HEK293 (cell line): ENCODE results near the gene MYO7B.

ENCODE experiments used
- CTCF ChIA-PET: fragments of 350-600 bp; formaldehyde crosslinking; extraction: SDS; loops from one replicate; lab custom pipeline; 2021; ENCODE audit warnings: antibody characterized with exemption; lab: Yijun Ruan, JAX
- POLR2A ChIA-PET: fragments of 300-600 bp; formaldehyde crosslinking; extraction: SDS; loops from one replicate; lab custom pipeline; 2020; ENCODE audit warnings: antibody characterized with exemption, inconsistent platforms; lab: Yijun Ruan, JAX
- H3K27ac ChIP-seq: fragments of 200-500 bp; sonication (Bioruptor generic); 2 replicates; pipeline ENCODE4 v1.5.1; 2014; ENCODE audit warnings: low read depth, low read length, control low read depth, inconsistent platforms; ENCODE audit errors: extremely low read depth
- H3K36me3 ChIP-seq, 2 experiments: fragments of 200-500 bp in 1 of 2; sonication (Bioruptor generic) in 1 of 2; 1 replicate in 1 of 2; 2 replicates in 1 of 2; pipeline ENCODE4 v1.5.1; 2014 to 2017; ENCODE audit warnings: inconsistent platforms in 2 of 2, low read length in 2 of 2; ENCODE audit not compliant: control insufficient read depth in 2 of 2, insufficient read depth in 1 of 2
- H3K4me1 ChIP-seq: fragments of 200-500 bp; sonication (Bioruptor generic); 2 replicates; pipeline ENCODE4 v1.5.1; 2014; ENCODE audit warnings: mild to moderate bottlenecking, low read length, inconsistent platforms; ENCODE audit not compliant: control insufficient read depth, insufficient read depth
- H3K4me3 ChIP-seq: 2 replicates; pipeline ENCODE4 v1.5.1; 2011; ENCODE audit warnings: low read depth, mild to moderate bottlenecking, control low read depth, low read length, moderate library complexity
- H3K9me3 ChIP-seq: fragments of 200-500 bp; sonication (Bioruptor generic); 2 replicates; pipeline ENCODE4 v1.5.1; 2014; ENCODE audit warnings: low read depth, low read length, inconsistent platforms; ENCODE audit not compliant: control insufficient read depth, insufficient read depth
- GLIS2 ChIP-seq: fragments of 450-650 bp; formaldehyde crosslinking; IDR thresholded peaks from 2 replicates; pipeline ENCODE4 v1.5.1; 2016; ENCODE audit warnings: missing biosample characterization, missing genetic modification characterization
- OSR2 ChIP-seq: fragments of 450-650 bp; formaldehyde crosslinking; IDR thresholded peaks from 2 replicates; pipeline ENCODE4 v1.5.1; 2016; ENCODE audit warnings: missing biosample characterization, missing genetic modification characterization
- PRDM10 ChIP-seq: fragments of 450-650 bp; formaldehyde crosslinking; IDR thresholded peaks from 2 replicates; pipeline ENCODE4 v1.5.1; 2016; ENCODE audit warnings: missing biosample characterization, missing genetic modification characterization
- ZNF266 ChIP-seq: fragments of 450-650 bp; formaldehyde crosslinking; IDR thresholded peaks from 2 replicates; pipeline ENCODE4 v1.5.1; 2016; ENCODE audit warnings: missing biosample characterization, missing genetic modification characterization, low read depth
- ZNF280C ChIP-seq: fragments of 450-650 bp; formaldehyde crosslinking; IDR thresholded peaks from 2 replicates; pipeline ENCODE4 v1.5.1; 2016; ENCODE audit warnings: missing biosample characterization, missing genetic modification characterization
- ZNF426 ChIP-seq: fragments of 450-650 bp; formaldehyde crosslinking; IDR thresholded peaks from 2 replicates; pipeline ENCODE4 v1.5.1; 2017; ENCODE audit warnings: missing biosample characterization, missing genetic modification characterization, mild to moderate bottlenecking, inconsistent platforms, moderate library complexity
- ZNF513 ChIP-seq: fragments of 450-650 bp; IDR thresholded peaks from 2 replicates; pipeline ENCODE4 v1.5.1; 2018; ENCODE audit warnings: missing biosample characterization, missing genetic modification characterization
- ZNF692 ChIP-seq: fragments of 450-650 bp; formaldehyde crosslinking; IDR thresholded peaks from 2 replicates; pipeline ENCODE4 v1.5.1; 2016; ENCODE audit warnings: missing biosample characterization, missing genetic modification characterization
- ZNF701 ChIP-seq: fragments of 450-650 bp; formaldehyde crosslinking; IDR thresholded peaks from 2 replicates; pipeline ENCODE4 v1.5.1; 2016; ENCODE audit warnings: missing biosample characterization, missing genetic modification characterization
- ZNF843 ChIP-seq: fragments of 450-650 bp; formaldehyde crosslinking; IDR thresholded peaks from 2 replicates; pipeline ENCODE4 v1.5.1; 2016; ENCODE audit warnings: missing biosample characterization, missing genetic modification characterization
- ZSCAN16 ChIP-seq: fragments of 450-650 bp; formaldehyde crosslinking; IDR thresholded peaks from 2 replicates; pipeline ENCODE4 v1.5.1; 2016; ENCODE audit warnings: missing biosample characterization, missing genetic modification characterization

The MYO7B gene

GRCh38 chr2:127628767-127629614, 93.5 kb downstream of the MYO7B start:
- POLR2A ChIA-PET: no interaction called here

GRCh38 chr2:127629637-127630036, 94.2 kb downstream of the MYO7B start:
- H3K27ac ChIP-seq: no peak overlapping the region
- ChIA-PET CTCF (no interaction called here), POLR2A (no interaction called here)
- no peaks in the 10 kb centered on the region for H3K36me3 ChIP-seq
- no peak overlapping the region for H3K4me3 ChIP-seq
- H3K9me3 ChIP-seq: no peaks in the 10 kb centered on the region
- H3K4me1 ChIP-seq: no peaks in the 10 kb centered on the region
- TF ChIP-seq ZSCAN16 (tag by site-specific recombination): no peak
- no peak for TF ChIP-seq ZNF266 (tag by site-specific recombination)
- no peak for TF ChIP-seq OSR2 (tag by site-specific recombination)
- no peak for TF ChIP-seq ZNF513
- TF ChIP-seq PRDM10 (tag by site-specific recombination): no peak
- no peak for TF ChIP-seq ZNF692 (tag by site-specific recombination)

More at GRCh38 chr2:127628767-127629614, 93.5 kb downstream of the MYO7B start:
- CTCF ChIA-PET: no interaction called here
- Histone ChIP-seq H3K9me3 (no peaks in the 10 kb centered on the region), H3K4me1 (no peaks in the 10 kb centered on the region), H3K36me3 (no peaks in the 10 kb centered on the region), H3K4me3 (no peak overlapping the region), H3K27ac (no peak overlapping the region)
- no peak for TF ChIP-seq ZNF843
- TF ChIP-seq ZNF426: no peak
- no peak for TF ChIP-seq ZNF280C (tag by site-specific recombination)
- no peak for TF ChIP-seq ZNF701
- peak; percentile 33; the same call in 1 of the 2 replicates for TF ChIP-seq GLIS2 (tag by site-specific recombination)
